PC-3 (cell line): ENCODE data around the gene FAM118B. TPM values are rescaled to one million over a fixed set of nuclear protein-coding genes. Genes with fewer than 3 reads are reported as not detected.

Source experiments
- ATAC-seq: fragments of 200-7000 bp; cut with Tn5 transposase; 2 replicates; pipeline ENCODE4 v1.9.1; 2020; ENCODE audit warnings: mild to moderate bottlenecking, moderate library complexity
- BruUV-seq: library from RNA; stranded (reverse); fragments of 400-500 nt; replicated peaks from 2 replicates; lab custom pipeline; 2021; lab: Mats Ljungman, UMichigan
- CTCF ChIA-PET: fragments of 300-600 bp; sonication (Branson Sonifier 250); formaldehyde crosslinking; loops from one replicate; lab custom pipeline; 2022; ENCODE audit warnings: antibody characterized with exemption; lab: Charles Lee
- POLR2A ChIA-PET: fragments of 300-600 bp; sonication (Branson Sonifier 250); formaldehyde crosslinking; loops from one replicate; lab custom pipeline; 2022; ENCODE audit warnings: antibody characterized with exemption; ENCODE audit not compliant: unreplicated experiment; lab: Charles Lee
- DNase-seq: peaks from one replicate; pipeline ENCODE4 v3.0.0-alpha.2; 2015
- H2AFZ ChIP-seq: fragments of 300-600 bp; sonication (generic); 2 replicates; pipeline ENCODE4 v1.6.0; 2016; ENCODE audit warnings: antibody characterized with exemption, low read length
- H3F3A ChIP-seq: fragments of 300-600 bp; sonication (generic); one replicate; pipeline ENCODE4 v1.6.0; 2017; ENCODE audit warnings: antibody characterized with exemption, low read length, control low read depth, mild to moderate bottlenecking; ENCODE audit not compliant: unreplicated experiment
- H3K27ac ChIP-seq: fragments of 300-600 bp; sonication (generic); 2 replicates; pipeline ENCODE4 v1.5.1; 2016; ENCODE audit warnings: mild to moderate bottlenecking, low read length
- H3K27me3 ChIP-seq: fragments of 300-600 bp; sonication (generic); 2 replicates; pipeline ENCODE4 v1.6.1; 2016; ENCODE audit warnings: low read length, mixed read lengths
- H3K36me3 ChIP-seq: fragments of 300-600 bp; sonication (generic); 2 replicates; pipeline ENCODE4 v1.6.1; 2016; ENCODE audit warnings: low read depth, mixed run types, low read length, mixed read lengths
- H3K4me1 ChIP-seq: fragments of 300-600 bp; sonication (generic); 2 replicates; pipeline ENCODE4 v1.5.1; 2016; ENCODE audit warnings: low read length; ENCODE audit not compliant: insufficient read depth
- H3K4me2 ChIP-seq: fragments of 300-600 bp; sonication (generic); 2 replicates; pipeline ENCODE4 v1.6.0; 2016; ENCODE audit warnings: low read length
- H3K4me3 ChIP-seq: fragments of 300-600 bp; sonication (generic); 2 replicates; pipeline ENCODE4 v1.5.1; 2016; ENCODE audit warnings: mild to moderate bottlenecking, low read length, mixed read lengths
- H3K79me2 ChIP-seq: fragments of 300-600 bp; sonication (generic); 2 replicates; pipeline ENCODE4 v1.6.1; 2017; ENCODE audit warnings: low read length, mixed read lengths
- H3K9ac ChIP-seq: fragments of 300-600 bp; sonication (generic); 2 replicates; pipeline ENCODE4 v1.6.0; 2016; ENCODE audit warnings: mild to moderate bottlenecking, low read length
- H3K9me2 ChIP-seq: fragments of 300-600 bp; sonication (generic); replicated peaks from 2 replicates; pipeline ENCODE4 v1.6.1; 2016; ENCODE audit warnings: mixed run types, low read length, mixed read lengths
- H3K9me3 ChIP-seq: fragments of 300-600 bp; sonication (generic); 2 replicates; pipeline ENCODE4 v1.6.1; 2016; ENCODE audit warnings: low read length, mixed read lengths
- H4K20me1 ChIP-seq: fragments of 300-600 bp; sonication (generic); 2 replicates; pipeline ENCODE4 v1.6.1; 2016; ENCODE audit warnings: low read length, mixed read lengths
- CTCF ChIP-seq: fragments of 300-600 bp; sonication (generic); conservative IDR thresholded peaks from 2 replicates; pipeline ENCODE4 v1.5.1; 2017; ENCODE audit warnings: antibody characterized with exemption, low read depth, mild to moderate bottlenecking, low read length
- EZH2 ChIP-seq: fragments of 300-600 bp; sonication (generic); IDR thresholded peaks from one replicate; pipeline ENCODE4 v1.6.1; 2017; ENCODE audit warnings: antibody characterized with exemption, mild to moderate bottlenecking, low read length; ENCODE audit not compliant: unreplicated experiment
- EZH2phosphoT487 ChIP-seq: fragments of 300-600 bp; sonication (generic); IDR thresholded peaks from 2 replicates; pipeline ENCODE4 v1.6.1; 2018; ENCODE audit warnings: mild to moderate bottlenecking, antibody characterized with exemption, low read length, borderline replicate concordance
- intact Hi-C: fragments of 100-400 bp; cut with micrococcal nuclease; formaldehyde crosslinking; loops from 2 replicates; pipeline ENCODE4 v1.9.0; 2023
- total RNA-seq: library from RNA; depleted of rRNA; stranded (reverse); fragments of >200 nt; gene quantifications from 2 replicates; pipeline ENCODE4 v1.2.3, GENCODE V29; 2014

The FAM118B gene
- total RNA-seq, 1 experiment from 2014 or later: 24.3 TPM

- no peaks in the 10 kb centered on the region for H3K27me3 ChIP-seq
- no TSS peak for BruUV-seq
- intact Hi-C loops: loop anchor here (10.0 kb wide), 1 partner anchor 267 kb away; no protein-coding TSS in a partner anchor
- CTCF ChIA-PET: no interaction called here
- no peaks in the 10 kb centered on the region for H3K9me2 ChIP-seq
- TF ChIP-seq EZH2 (no peak), EZH2phosphoT487 (no peak), CTCF (no peak)
- peaks cover 94% of the 10 kb centered on the region for H3K79me2 ChIP-seq
- ATAC-seq: no peak
- 0 out of 2 replicates have a peak, but pooled peaks cover 6% of the 10 kb centered on the region for H4K20me1 ChIP-seq
- no peak overlapping the region for H3K27ac ChIP-seq
- no peak overlapping the region for H3K4me3 ChIP-seq
- H3K4me2 ChIP-seq: no peak overlapping the region
- H3K9ac ChIP-seq: no peak overlapping the region
- H3K4me1 ChIP-seq: peaks cover 11% of the 10 kb centered on the region
- H2AFZ ChIP-seq: no peak overlapping the region
- H3F3A ChIP-seq: no peaks in the 10 kb centered on the region
- H3K36me3 ChIP-seq: no peaks in the 10 kb centered on the region
- DNase-seq: no peak
- POLR2A ChIA-PET: interaction anchor here (0.5 to 0.6 kb wide), 3 partner anchors 13 to 191 kb away, joined by 3 to 4 read pairs (median 3); no protein-coding TSS in a partner anchor
- no peaks in the 10 kb centered on the region for H3K9me3 ChIP-seq
Observed at GRCh38 chr11:126217491-126217890, 5.9 kb downstream of the FAM118B start.

- TF ChIP-seq CTCF (no peak), EZH2phosphoT487 (no peak), EZH2 (no peak)
- intact Hi-C loops: loop anchor here (10.0 kb wide), 1 partner anchor 265 kb away; no protein-coding TSS in a partner anchor
- Histone ChIP-seq H3F3A (no peaks in the 10 kb centered on the region), H3K4me1 (no peaks in the 10 kb centered on the region), H3K36me3 (no peaks in the 10 kb centered on the region), H3K27me3 (no peaks in the 10 kb centered on the region), H4K20me1 (0 out of 2 replicates have a peak, but pooled peaks cover 6% of the 10 kb centered on the region), H3K9ac (no peak overlapping the region), H3K9me3 (no peaks in the 10 kb centered on the region), H2AFZ (no peak overlapping the region), H3K4me2 (no peak overlapping the region), H3K4me3 (no peak overlapping the region), H3K79me2 (peaks cover 94% of the 10 kb centered on the region), H3K27ac (no peak overlapping the region), H3K9me2 (no peaks in the 10 kb centered on the region)
- CTCF ChIA-PET: no interaction called here
- BruUV-seq: no TSS peak
- DNase-seq (no peak), ATAC-seq (no peak)
- POLR2A ChIA-PET: no interaction called here
Observed at GRCh38 chr11:126219547-126219946, 8.0 kb downstream of the FAM118B start.

- no TSS peak for BruUV-seq
- TF ChIP-seq CTCF: no peak
- no peak for TF ChIP-seq EZH2phosphoT487
- Histone ChIP-seq H3K27me3 (no peaks in the 10 kb centered on the region), H3K27ac (no peak overlapping the region), H3K9ac (no peak overlapping the region), H3K36me3 (no peaks in the 10 kb centered on the region), H3F3A (no peaks in the 10 kb centered on the region), H3K4me2 (no peak overlapping the region), H3K4me1 (no peaks in the 10 kb centered on the region), H4K20me1 (no peaks in the 10 kb centered on the region), H3K9me3 (no peaks in the 10 kb centered on the region), H3K4me3 (no peak overlapping the region), H3K79me2 (peaks cover 63% of the 10 kb centered on the region), H2AFZ (no peak overlapping the region), H3K9me2 (no peaks in the 10 kb centered on the region)
- ATAC-seq: no peak
- CTCF ChIA-PET: interaction anchor here (0.6 kb wide), 2 partner anchors 163 to 165 kb away, joined by 3 to 4 read pairs; no protein-coding TSS in a partner anchor
- POLR2A ChIA-PET: no interaction called here
- no peak for DNase-seq
- intact Hi-C loops: no loop called here
Observed at GRCh38 chr11:126224647-126225294, 13.2 kb downstream of the FAM118B start.
